ENCODE measurements around the gene GBA3. TPM values are rescaled to one million over a fixed set of nuclear protein-coding genes. Genes with fewer than 3 reads are reported as not detected.

Gene GBA3
- polyA plus RNA-seq, 1 experiment, result not detected

GRCh38 chr4:22707390-22707789, 14.7 kb downstream of the GBA3 start:
- TF ChIP-seq CTCF (IDR thresholded peaks at IDR 0.05; ENCODE audit: low read depth, low read length), result no peak
- DNase-seq (ENCODE audit: low read depth, low spot score), result no peak
- Histone ChIP-seq H3K27me3 (ENCODE audit: control insufficient read depth, insufficient read depth, low read length) (no peaks in the 10 kb centered on the region), H3K27ac (ENCODE audit: low read depth, low read length) (no peak overlapping the region), H3K9me3 (ENCODE audit: control insufficient read depth, insufficient read depth, low read length) (no peaks in the 10 kb centered on the region), H3K4me3 (ENCODE audit: low read depth, low read length) (no peak overlapping the region)
- ChIA-PET POLR2A (no interaction called here), CTCF (no interaction called here)

GRCh38 chr4:22708961-22709360, 16.2 kb downstream of the GBA3 start:
- CTCF ChIA-PET, result no interaction called here
- DNase-seq (ENCODE audit: low read depth, low spot score), result no peak
- H3K9me3 ChIP-seq (ENCODE audit: control insufficient read depth, insufficient read depth, low read length), result no peaks in the 10 kb centered on the region
- no peak overlapping the region for H3K27ac ChIP-seq (ENCODE audit: low read depth, low read length)
- POLR2A ChIA-PET, result no interaction called here
- H3K27me3 ChIP-seq (ENCODE audit: control insufficient read depth, insufficient read depth, low read length), result no peaks in the 10 kb centered on the region
- no peak for TF ChIP-seq CTCF (IDR thresholded peaks at IDR 0.05; ENCODE audit: low read depth, low read length)
- no peak overlapping the region for H3K4me3 ChIP-seq (ENCODE audit: low read depth, low read length)

- Histone ChIP-seq H3K27me3 (ENCODE audit: control insufficient read depth, insufficient read depth, low read length) (no peaks in the 10 kb centered on the region), H3K27ac (ENCODE audit: low read depth, low read length) (no peak overlapping the region), H3K4me3 (ENCODE audit: low read depth, low read length) (no peak overlapping the region), H3K9me3 (ENCODE audit: control insufficient read depth, insufficient read depth, low read length) (no peaks in the 10 kb centered on the region)
- CTCF ChIA-PET, result no interaction called here
- TF ChIP-seq CTCF (IDR thresholded peaks at IDR 0.05; ENCODE audit: low read depth, low read length), result no peak
- no peak for DNase-seq (ENCODE audit: low read depth, low spot score)
- POLR2A ChIA-PET, result no interaction called here
Measured at GRCh38 chr4:22712105-22712504, 19.4 kb downstream of the GBA3 start.

GRCh38 chr4:22712529-22712928, 19.8 kb downstream of the GBA3 start:
- CTCF ChIA-PET, result no interaction called here
- no peak overlapping the region for H3K27ac ChIP-seq (ENCODE audit: low read depth, low read length)
- no peaks in the 10 kb centered on the region for H3K27me3 ChIP-seq (ENCODE audit: control insufficient read depth, insufficient read depth, low read length)
- no peak for TF ChIP-seq CTCF (IDR thresholded peaks at IDR 0.05; ENCODE audit: low read depth, low read length)
- no peaks in the 10 kb centered on the region for H3K9me3 ChIP-seq (ENCODE audit: control insufficient read depth, insufficient read depth, low read length)
- DNase-seq (ENCODE audit: low read depth, low spot score), result no peak
- no peak overlapping the region for H3K4me3 ChIP-seq (ENCODE audit: low read depth, low read length)
- POLR2A ChIA-PET, result no interaction called here

- H3K4me3 ChIP-seq (ENCODE audit: low read depth, low read length), result no peak overlapping the region
- H3K9me3 ChIP-seq (ENCODE audit: control insufficient read depth, insufficient read depth, low read length), result no peaks in the 10 kb centered on the region
- CTCF ChIA-PET, result interaction anchor here (1.0 kb wide), 1 partner anchor 925 kb away, joined by 5 read pairs; no protein-coding TSS in a partner anchor
- no peak for DNase-seq (ENCODE audit: low read depth, low spot score)
- no peak for TF ChIP-seq CTCF (IDR thresholded peaks at IDR 0.05; ENCODE audit: low read depth, low read length)
- no peak overlapping the region for H3K27ac ChIP-seq (ENCODE audit: low read depth, low read length)
- POLR2A ChIA-PET, result no interaction called here
- no peaks in the 10 kb centered on the region for H3K27me3 ChIP-seq (ENCODE audit: control insufficient read depth, insufficient read depth, low read length)
Measured at GRCh38 chr4:22713841-22714240, 21.1 kb downstream of the GBA3 start.
